MM.1S (cell line): ENCODE measurements around the gene STRN3.

Source experiments
- EZH2 ChIP-seq: fragments of 300-600 bp; sonication (generic); optimal IDR thresholded peaks from 2 replicates; pipeline ENCODE3; 2017; ENCODE audit warnings: low read depth, mild to moderate bottlenecking, antibody characterized with exemption, low read length, mixed read lengths
- TF ChIP-seq, protein P1 (sequence below): fragments of 300-600 bp; sonication (generic); IDR thresholded peaks from 2 replicates; pipeline ENCODE4 v1.5.1; 2016; ENCODE audit warnings: antibody characterized with exemption, low read length, mixed read lengths

DNA sequence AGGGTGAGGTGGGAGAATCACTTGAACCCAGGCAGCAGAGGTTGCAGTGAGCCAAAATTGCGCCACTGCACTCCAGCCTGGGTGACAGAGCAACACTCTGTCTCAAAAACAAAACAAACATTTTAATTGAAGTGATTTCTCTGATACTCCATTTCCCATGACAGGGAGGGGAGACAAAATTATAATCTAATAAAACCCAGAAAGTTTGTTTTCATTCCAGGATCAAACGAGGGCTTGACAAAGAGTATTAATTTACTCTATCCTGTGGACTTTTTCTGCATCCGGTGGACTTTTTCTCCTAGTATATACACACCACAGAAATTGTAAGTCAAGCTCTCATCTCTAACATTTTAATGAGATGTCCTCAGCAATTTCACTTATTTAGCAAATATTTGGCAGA lies 15.2 kb downstream of the STRN3 start:
- TF ChIP-seq, protein P1, sequence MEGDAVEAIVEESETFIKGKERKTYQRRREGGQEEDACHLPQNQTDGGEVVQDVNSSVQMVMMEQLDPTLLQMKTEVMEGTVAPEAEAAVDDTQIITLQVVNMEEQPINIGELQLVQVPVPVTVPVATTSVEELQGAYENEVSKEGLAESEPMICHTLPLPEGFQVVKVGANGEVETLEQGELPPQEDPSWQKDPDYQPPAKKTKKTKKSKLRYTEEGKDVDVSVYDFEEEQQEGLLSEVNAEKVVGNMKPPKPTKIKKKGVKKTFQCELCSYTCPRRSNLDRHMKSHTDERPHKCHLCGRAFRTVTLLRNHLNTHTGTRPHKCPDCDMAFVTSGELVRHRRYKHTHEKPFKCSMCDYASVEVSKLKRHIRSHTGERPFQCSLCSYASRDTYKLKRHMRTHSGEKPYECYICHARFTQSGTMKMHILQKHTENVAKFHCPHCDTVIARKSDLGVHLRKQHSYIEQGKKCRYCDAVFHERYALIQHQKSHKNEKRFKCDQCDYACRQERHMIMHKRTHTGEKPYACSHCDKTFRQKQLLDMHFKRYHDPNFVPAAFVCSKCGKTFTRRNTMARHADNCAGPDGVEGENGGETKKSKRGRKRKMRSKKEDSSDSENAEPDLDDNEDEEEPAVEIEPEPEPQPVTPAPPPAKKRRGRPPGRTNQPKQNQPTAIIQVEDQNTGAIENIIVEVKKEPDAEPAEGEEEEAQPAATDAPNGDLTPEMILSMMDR, result no peak
- TF ChIP-seq EZH2, result no peak
